Endothelial cell of umbilical vein (primary cell): ENCODE measurements around the gene EPHB6. TPM values are rescaled to one million over a fixed set of nuclear protein-coding genes. Genes with fewer than 3 reads are reported as not detected.

Experiments used
- BruUV-seq: library from RNA; stranded (reverse); fragments of 400-500 nt; replicated peaks from 2 replicates; lab custom pipeline; 2021; lab: Mats Ljungman, UMichigan
- CTCF ChIA-PET: fragments of 300-600, 350-600 bp; sonication (Branson Sonifier 250); formaldehyde crosslinking; loops from one replicate; lab custom pipeline; 2021; ENCODE audit warnings: antibody characterized with exemption, inconsistent platforms; lab: Charles Lee
- POLR2A ChIA-PET: fragments of 300-600, 350-600 bp; sonication (Branson Sonifier 250); formaldehyde crosslinking; loops from one replicate; lab custom pipeline; 2021; ENCODE audit warnings: antibody characterized with exemption, inconsistent platforms; lab: Charles Lee
- DNase-seq: peaks from one replicate; pipeline ENCODE4 v3.0.0-alpha.2; 2011; ENCODE audit warnings: low read depth, low spot score
- FAIRE-seq: peaks from 2 replicates; lab custom pipeline; 2011; peaks lifted over from hg19 to GRCh38; lab: Jason Lieb, UNC
- H2AFZ ChIP-seq: 2 replicates; pipeline ENCODE4 v1.6.0; 2012; ENCODE audit warnings: low read depth, low read length, control low read depth, inconsistent platforms
- H3K27ac ChIP-seq: 2 replicates; pipeline ENCODE4 v1.5.1; 2011; ENCODE audit warnings: low read depth, mild to moderate bottlenecking, control low read depth, low read length, moderate library complexity; ENCODE audit not compliant: insufficient read depth
- H3K27me3 ChIP-seq, 2 experiments: 2 replicates each; pipeline versions ENCODE4 v1.6.0 to v1.6.1; 2011; ENCODE audit warnings: low read length in 2 of 2, mixed read lengths in 1 of 2; ENCODE audit not compliant: control insufficient read depth in 2 of 2, insufficient read depth in 2 of 2
- H3K36me3 ChIP-seq, 2 experiments: 2 replicates in 1 of 2; 3 replicates in 1 of 2; pipeline ENCODE4 v1.5.1; 2011; ENCODE audit warnings: low read length in 2 of 2, mild to moderate bottlenecking in 1 of 2, moderate library complexity in 1 of 2; ENCODE audit not compliant: control insufficient read depth in 2 of 2, insufficient read depth in 2 of 2; ENCODE audit errors: extremely low read depth in 1 of 2
- H3K4me1 ChIP-seq: 3 replicates; pipeline ENCODE4 v1.5.1; 2011; ENCODE audit warnings: mild to moderate bottlenecking, low read length; ENCODE audit not compliant: control insufficient read depth, insufficient read depth; ENCODE audit errors: extremely low read depth
- H3K4me2 ChIP-seq: 2 replicates; pipeline ENCODE4 v1.6.1; 2011; ENCODE audit warnings: low read length, control low read depth, mixed read lengths; ENCODE audit not compliant: insufficient read depth
- H3K4me3 ChIP-seq, 3 experiments: fragments of 200-600 bp in 1 of 3; sonication (generic), shearing (Covaris generic) in 1 of 3; replicated peaks in 1 of 3; 2 replicates each; pipeline ENCODE4 v1.5.1; 2011 to 2016; ENCODE audit warnings: control low read depth in 3 of 3, low read length in 3 of 3, mild to moderate bottlenecking in 2 of 3, inconsistent platforms in 1 of 3, low read depth in 1 of 3, moderate library complexity in 1 of 3; ENCODE audit not compliant: insufficient read depth in 1 of 3
- H3K79me2 ChIP-seq: 2 replicates; pipeline ENCODE4 v1.6.0; 2012; ENCODE audit warnings: low read length, inconsistent platforms; ENCODE audit not compliant: control insufficient read depth, insufficient read depth
- H3K9ac ChIP-seq: replicated peaks from 2 replicates; pipeline ENCODE3; 2011; ENCODE audit warnings: low read length, control low read depth; ENCODE audit not compliant: insufficient read depth; ENCODE audit errors: extremely low read depth
- H3K9me1 ChIP-seq: replicated peaks from 3 replicates; pipeline ENCODE4 v1.6.0; 2011; ENCODE audit warnings: mild to moderate bottlenecking, low read length; ENCODE audit not compliant: control insufficient read depth, insufficient read depth; ENCODE audit errors: extremely low read depth
- H3K9me3 ChIP-seq: replicated peaks from 2 replicates; pipeline ENCODE4 v1.5.1; 2012; ENCODE audit warnings: low read length, inconsistent platforms; ENCODE audit not compliant: control insufficient read depth, insufficient read depth
- H4K20me1 ChIP-seq: replicated peaks from 2 replicates; pipeline ENCODE3; 2011; ENCODE audit warnings: mild to moderate bottlenecking, low read length; ENCODE audit not compliant: control insufficient read depth, insufficient read depth; ENCODE audit errors: extremely low read depth
- CTCF ChIP-seq, 2 donors: IDR thresholded peaks; 1 replicate in 1 of 2; 2 replicates in 1 of 2; pipeline ENCODE4 v1.5.1; 2011; ENCODE audit warnings: low read length in 2 of 2, mild to moderate bottlenecking in 2 of 2, moderate library complexity in 2 of 2, control low read depth in 1 of 2, inconsistent platforms in 1 of 2, low read depth in 1 of 2; ENCODE audit not compliant: insufficient read depth in 1 of 2; ENCODE audit errors: extremely low read depth in 1 of 2
- EZH2 ChIP-seq: IDR thresholded peaks from 2 replicates; pipeline ENCODE4 v1.6.1; 2012; ENCODE audit warnings: borderline replicate concordance, low read depth, mild to moderate bottlenecking, moderate library complexity, low read length, inconsistent platforms; ENCODE audit not compliant: severe bottlenecking
- FOS ChIP-seq: IDR thresholded peaks from 2 replicates; pipeline ENCODE4 v1.6.1; 2011; ENCODE audit warnings: mild to moderate bottlenecking, low read length, moderate library complexity, borderline replicate concordance; ENCODE audit not compliant: insufficient read depth
- GATA2 ChIP-seq: IDR thresholded peaks from 2 replicates; pipeline ENCODE4 v1.7.0; 2011; ENCODE audit warnings: low read depth, mild to moderate bottlenecking, moderate library complexity, mixed read lengths, low read length; ENCODE audit not compliant: insufficient read length, insufficient read depth
- JUN ChIP-seq: IDR thresholded peaks from 2 replicates; pipeline ENCODE4 v1.6.1; 2011; ENCODE audit warnings: borderline replicate concordance, low read depth; ENCODE audit not compliant: insufficient read length, insufficient read depth
- MAX ChIP-seq: IDR thresholded peaks from 2 replicates; pipeline ENCODE4 v1.6.1; 2011; ENCODE audit not compliant: insufficient read depth, insufficient read length
- MYC ChIP-seq: IDR thresholded peaks from one replicate; pipeline ENCODE4 v1.6.1; 2011; ENCODE audit warnings: mild to moderate bottlenecking, low read depth, low read length
- POLR2A ChIP-seq: IDR thresholded peaks from 2 replicates; pipeline ENCODE4 v1.6.1; 2012; ENCODE audit warnings: low read depth, mild to moderate bottlenecking, control low read depth, low read length
- POLR2AphosphoS5 ChIP-seq: IDR thresholded peaks from 2 replicates; pipeline ENCODE4 v1.6.1; 2012; ENCODE audit warnings: low read depth, mild to moderate bottlenecking, control low read depth, low read length, moderate library complexity; ENCODE audit not compliant: insufficient read depth
- dilution Hi-C: fragments of 300-500 bp; cut with MboI; formaldehyde crosslinking; loops from one replicate; pipeline ENCODE4 v1.15.0; 2019; ENCODE audit warnings: low sequenced_read_pairs; ENCODE audit not compliant: extremely low pct_ligation_motif_present
- intact Hi-C: fragments of 100-400 bp; cut with micrococcal nuclease; formaldehyde crosslinking; loops from one replicate; pipeline ENCODE4 v1.10.0; 2022
- polyA plus RNA-seq, 4 experiments: library from polyadenylated mRNA; depleted of rRNA in 3 of 4; stranded (reverse) in 3 of 4; unstranded in 1 of 4; fragments of >200 nt; gene quantifications; 2 replicates each; pipeline versions ENCODE4 v1.2.1 to v1.2.3, GENCODE V29; 2011 to 2012; ENCODE audit warnings: missing spikeins in 1 of 4
- total RNA-seq: library from RNA; stranded (reverse); gene quantifications from 2 replicates; pipeline ENCODE4 v1.2.3, GENCODE V29; 2021

Gene EPHB6
- total and polyA plus RNA-seq, 2 donors (not counting 3 experiments of a cell fraction or from before 2014, with no cell fraction given), result 0.86 to 2.9 TPM

- no peak for TF ChIP-seq POLR2AphosphoS5
- no peak for TF ChIP-seq MAX
- no peak for TF ChIP-seq CTCF (IDR thresholded peaks at IDR 0.05; ENCODE audit: extremely low read depth in 1 of 2, insufficient read depth in 1 of 2, low read depth in 1 of 2, low read length in 2 of 2)
- TF ChIP-seq JUN, result no peak
- no peak for TF ChIP-seq FOS
- no peak for TF ChIP-seq EZH2
- TF ChIP-seq MYC, result no peak
- no peak for TF ChIP-seq GATA2
- no peak for TF ChIP-seq POLR2A
- no peak overlapping the region for H3K4me2 ChIP-seq
- H3K9ac ChIP-seq, result no peak overlapping the region
- H3K36me3 ChIP-seq, result no peaks in the 10 kb centered on the region
- ChIA-PET POLR2A (no interaction called here), CTCF (no interaction called here)
- H3K27me3 ChIP-seq, result peaks cover 0 to 2% of the 10 kb centered on the region in 2 experiments
- BruUV-seq, result no TSS peak
- no peaks in the 10 kb centered on the region for H3K4me1 ChIP-seq
- no peak for FAIRE-seq
- no peaks in the 10 kb centered on the region for H3K9me1 ChIP-seq
- H3K9me3 ChIP-seq, result no peaks in the 10 kb centered on the region
- H4K20me1 ChIP-seq, result no peaks in the 10 kb centered on the region
- DNase-seq, result no peak
- intact Hi-C loops (no loop called here), dilution Hi-C loops (no loop called here)
- no peak overlapping the region for H3K4me3 ChIP-seq
- no peak overlapping the region for H2AFZ ChIP-seq
- H3K27ac ChIP-seq, result no peak overlapping the region
- no peaks in the 10 kb centered on the region for H3K79me2 ChIP-seq
Measured at GRCh38 chr7:142876236-142876960, 21.5 kb downstream of the EPHB6 start.
